PC-9 (cell line): ENCODE results near the gene CPE. TPM values are rescaled to one million over a fixed set of nuclear protein-coding genes. Genes with fewer than 3 reads are reported as not detected.

Experiments
- BruUV-seq: library from RNA; stranded (reverse); fragments of 400-500 nt; replicated peaks from 2 replicates; lab custom pipeline; 2021; lab: Mats Ljungman, UMichigan
- CTCF ChIA-PET: fragments of 300-600 bp; sonication (Branson Sonifier 250); formaldehyde crosslinking; loops from one replicate; lab custom pipeline; 2022; ENCODE audit warnings: antibody characterized with exemption; lab: Charles Lee
- POLR2A ChIA-PET: fragments of 300-600 bp; sonication (Branson Sonifier 250); formaldehyde crosslinking; loops from one replicate; lab custom pipeline; 2022; ENCODE audit warnings: antibody characterized with exemption; ENCODE audit not compliant: unreplicated experiment; lab: Charles Lee
- DNase-seq, 2 experiments: peaks; one replicate each; pipeline versions ENCODE4 v3.0.0 to v3.0.0-alpha.2; 2015 to 2022; ENCODE audit warnings: mixed read lengths in 1 of 2
- H2AFZ ChIP-seq: fragments of 200-600 bp; sonication (generic); 2 replicates; pipeline ENCODE4 v1.8.1; 2017; ENCODE audit warnings: antibody characterized with exemption
- H3F3A ChIP-seq: fragments of 200-600 bp; sonication (generic); 2 replicates; pipeline ENCODE4 v1.8.1; 2017; ENCODE audit warnings: antibody characterized with exemption, mild to moderate bottlenecking, low read depth; ENCODE audit not compliant: insufficient read depth
- H3K27ac ChIP-seq: fragments of 200-600 bp; sonication (generic); 2 replicates; pipeline ENCODE4 v1.6.1; 2016; ENCODE audit warnings: mixed run types
- H3K27me3 ChIP-seq: fragments of 200-600 bp; sonication (generic); 2 replicates; pipeline ENCODE4 v1.6.1; 2016; ENCODE audit warnings: low read depth, mixed run types; ENCODE audit not compliant: insufficient read depth
- H3K36me3 ChIP-seq: fragments of 200-600 bp; sonication (generic); 2 replicates; pipeline ENCODE4 v1.6.1; 2016; ENCODE audit warnings: low read depth, mixed run types
- H3K4me1 ChIP-seq: fragments of 200-600 bp; sonication (generic); replicated peaks from 2 replicates; pipeline ENCODE4 v1.6.1; 2016; ENCODE audit warnings: mixed run types; ENCODE audit not compliant: insufficient read depth
- H3K4me2 ChIP-seq: fragments of 200-600 bp; sonication (generic); 2 replicates; pipeline ENCODE4 v1.6.1; 2017; ENCODE audit warnings: mixed run types
- H3K4me3 ChIP-seq: fragments of 200-600 bp; sonication (generic); 2 replicates; pipeline ENCODE4 v1.6.1; 2016; ENCODE audit warnings: mixed run types
- H3K79me2 ChIP-seq: fragments of 200-600 bp; sonication (generic); 2 replicates; pipeline ENCODE4 v1.6.1; 2017; ENCODE audit warnings: low read depth, mixed run types
- H3K9me2 ChIP-seq: fragments of 200-600 bp; sonication (generic); 2 replicates; pipeline ENCODE4 v1.8.1; 2017; ENCODE audit warnings: mild to moderate bottlenecking; ENCODE audit not compliant: insufficient read depth
- H3K9me3 ChIP-seq: fragments of 200-600 bp; sonication (generic); 2 replicates; pipeline ENCODE4 v1.8.1; 2016; ENCODE audit warnings: low read depth; ENCODE audit not compliant: insufficient read depth
- H4K20me1 ChIP-seq: fragments of 200-600 bp; sonication (generic); 2 replicates; pipeline ENCODE4 v1.8.1; 2017; ENCODE audit not compliant: insufficient read depth
- CTCF ChIP-seq: fragments of 200-600 bp; sonication (generic); conservative IDR thresholded peaks from 2 replicates; pipeline ENCODE4 v1.6.1; 2017; ENCODE audit warnings: mixed run types, antibody characterized with exemption, mild to moderate bottlenecking, moderate library complexity
- EZH2 ChIP-seq: fragments of 200-600 bp; sonication (generic); IDR thresholded peaks from 2 replicates; pipeline ENCODE4 v1.8.0; 2017; ENCODE audit warnings: antibody characterized with exemption, low read depth
- intact Hi-C: fragments of 100-400 bp; cut with micrococcal nuclease; formaldehyde crosslinking; loops from one replicate; pipeline ENCODE4 v1.10.0; 2022; ENCODE audit not compliant: unreplicated experiment
- total RNA-seq: library from RNA; stranded (reverse); gene quantifications from 2 replicates; pipeline ENCODE4 v1.2.3, GENCODE V29; 2021

CPE gene
- total RNA-seq, 1 experiment from 2014 or later: 1.3 TPM

- no peaks in the 10 kb centered on the region for H3K9me3 ChIP-seq
- ChIA-PET POLR2A (no interaction called here), CTCF (no interaction called here)
- no peak overlapping the region for H3K4me2 ChIP-seq
- peaks cover 26% of the 10 kb centered on the region for H3K4me1 ChIP-seq
- no peak overlapping the region for H3K4me3 ChIP-seq
- no peaks in the 10 kb centered on the region for H4K20me1 ChIP-seq
- TF ChIP-seq EZH2 (no peak), CTCF (no peak)
- no peaks in the 10 kb centered on the region for H3K9me2 ChIP-seq
- peaks cover 12% of the 10 kb centered on the region for H3F3A ChIP-seq
- no TSS peak for BruUV-seq
- no peaks in the 10 kb centered on the region for H3K79me2 ChIP-seq
- no peak overlapping the region for H2AFZ ChIP-seq
- DNase-seq: no peak
- no peaks in the 10 kb centered on the region for H3K27me3 ChIP-seq
- intact Hi-C loops: no loop called here
- H3K36me3 ChIP-seq: no peaks in the 10 kb centered on the region
- H3K27ac ChIP-seq: no peak overlapping the region
These were observed 64.5 kb downstream of the CPE start for GRCh38 chr4:165443276-165443675.

- intact Hi-C loops: no loop called here
- no peak overlapping the region for H2AFZ ChIP-seq
- H3K4me1 ChIP-seq: no peaks in the 10 kb centered on the region
- H4K20me1 ChIP-seq: no peaks in the 10 kb centered on the region
- DNase-seq: no peak
- no peaks in the 10 kb centered on the region for H3F3A ChIP-seq
- ChIA-PET POLR2A (no interaction called here), CTCF (no interaction called here)
- H3K27me3 ChIP-seq: no peaks in the 10 kb centered on the region
- no peak overlapping the region for H3K4me3 ChIP-seq
- BruUV-seq: no TSS peak
- H3K27ac ChIP-seq: no peak overlapping the region
- H3K4me2 ChIP-seq: no peak overlapping the region
- H3K9me3 ChIP-seq: no peaks in the 10 kb centered on the region
- H3K9me2 ChIP-seq: no peaks in the 10 kb centered on the region
- H3K36me3 ChIP-seq: no peaks in the 10 kb centered on the region
- no peak for TF ChIP-seq CTCF
- no peak for TF ChIP-seq EZH2
- no peaks in the 10 kb centered on the region for H3K79me2 ChIP-seq
These were observed 69.9 kb downstream of the CPE start for GRCh38 chr4:165448700-165449099.

GRCh38 chr4:165449333-165449732 lies 70.5 kb downstream of the CPE start:
- ChIA-PET POLR2A (no interaction called here), CTCF (no interaction called here)
- no peaks in the 10 kb centered on the region for H3K9me3 ChIP-seq
- H3K9me2 ChIP-seq: no peaks in the 10 kb centered on the region
- H3F3A ChIP-seq: no peaks in the 10 kb centered on the region
- H3K36me3 ChIP-seq: no peaks in the 10 kb centered on the region
- no peak for DNase-seq
- no peaks in the 10 kb centered on the region for H3K79me2 ChIP-seq
- H3K4me1 ChIP-seq: no peaks in the 10 kb centered on the region
- H3K4me2 ChIP-seq: no peak overlapping the region
- H2AFZ ChIP-seq: no peak overlapping the region
- intact Hi-C loops: no loop called here
- BruUV-seq: no TSS peak
- no peaks in the 10 kb centered on the region for H3K27me3 ChIP-seq
- no peak overlapping the region for H3K27ac ChIP-seq
- H3K4me3 ChIP-seq: no peak overlapping the region
- no peaks in the 10 kb centered on the region for H4K20me1 ChIP-seq
- TF ChIP-seq EZH2 (no peak), CTCF (no peak)
